ENCODE measurements around the gene VWF.

Gene VWF

DNA sequence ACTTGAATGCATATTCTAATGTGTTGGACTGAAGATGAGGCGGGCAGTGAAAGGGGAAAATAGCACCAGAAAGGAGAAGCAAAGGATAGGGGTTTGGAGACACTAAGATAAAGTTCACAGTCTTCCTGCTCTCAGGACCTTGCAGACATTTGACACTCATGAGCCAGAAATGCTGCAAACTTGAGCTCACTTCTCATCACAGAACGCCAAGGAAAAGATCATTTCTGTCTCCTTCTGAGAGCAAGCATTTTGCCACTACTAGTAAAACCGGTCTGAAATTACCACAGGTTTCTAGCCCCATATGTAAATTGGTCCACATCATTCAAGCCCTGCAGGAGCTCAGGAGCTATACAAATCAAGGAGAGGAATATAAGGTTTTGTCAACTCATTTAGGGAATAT is 134.8 kb downstream of the VWF start:
- H3K9ac ChIP-seq (ENCODE audit: insufficient read length), result no peak overlapping the region
- TF ChIP-seq POLR2AphosphoS5 (IDR thresholded peaks at IDR 0.05; ENCODE audit: borderline replicate concordance, low read depth, low read length) (no peak), FOXP2 (optimal IDR thresholded peaks at IDR 0.05; ENCODE audit: control extremely low read depth, extremely low read length, insufficient read depth) (no peak), EZH2 (IDR thresholded peaks at IDR 0.05) (no peak)
- no peak for DNase-seq (ENCODE audit: low read depth, low spot score)

DNA sequence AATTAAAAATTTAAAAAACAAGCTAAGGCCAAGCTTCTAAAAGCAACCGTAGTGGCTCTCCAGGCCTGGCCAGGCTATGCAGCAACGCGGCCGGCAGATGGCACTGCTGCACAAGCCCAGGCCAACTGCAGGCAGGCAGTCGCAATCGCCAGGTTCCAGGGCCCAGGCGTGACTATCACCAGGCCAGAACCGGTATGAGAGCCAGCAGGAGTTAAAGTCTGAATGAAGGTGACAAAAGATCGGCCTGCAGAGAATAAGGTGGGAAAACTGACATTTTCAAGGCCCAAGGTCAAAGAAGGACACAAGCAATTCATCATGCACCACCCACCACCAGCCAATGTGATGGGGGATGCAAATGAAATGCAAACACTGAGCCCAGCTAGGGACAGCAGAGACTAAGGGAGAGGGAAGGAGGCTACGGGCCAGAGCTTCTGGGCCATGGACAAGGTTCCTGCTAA is 135.8 kb downstream of the VWF start:
- no peak overlapping the region for H3K4me3 ChIP-seq
- DNase-seq (ENCODE audit: low read depth, low spot score), result no peak

More for the DNA sequence above, 134.8 kb downstream of the VWF start:
- no peaks in the 10 kb centered on the region for H3K36me3 ChIP-seq (ENCODE audit: insufficient read depth, low read length)
- H3K9me3 ChIP-seq (ENCODE audit: low read depth, low read length), result no peaks in the 10 kb centered on the region
- no peak overlapping the region for H3K27ac ChIP-seq
- H3K4me3 ChIP-seq, result no peak overlapping the region

DNA sequence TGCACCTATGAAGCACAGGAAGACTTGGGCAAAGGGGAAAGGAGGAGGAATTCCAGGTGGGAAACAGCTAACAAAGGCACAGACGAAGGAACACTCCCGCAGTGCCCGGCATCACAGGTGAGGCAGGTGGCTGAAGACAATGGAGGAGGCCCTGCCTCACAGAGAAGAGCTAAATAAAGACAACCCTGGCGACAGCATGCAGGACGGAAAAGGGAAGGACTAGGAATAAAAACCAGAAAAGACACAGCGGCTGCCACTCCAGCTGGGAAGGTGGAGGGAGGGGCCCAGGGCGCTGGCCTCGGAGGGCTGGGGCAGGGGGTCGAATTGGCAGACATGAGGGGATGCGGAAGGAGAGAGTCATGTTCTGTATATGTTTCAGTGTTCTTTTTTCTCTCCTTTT is 136.4 kb downstream of the VWF start:
- H3K27ac ChIP-seq, result no peak overlapping the region
- DNase-seq (ENCODE audit: low read depth, low spot score), result no peak
- TF ChIP-seq FOXP2 (optimal IDR thresholded peaks at IDR 0.05; ENCODE audit: control extremely low read depth, extremely low read length, insufficient read depth) (no peak), EZH2 (IDR thresholded peaks at IDR 0.05) (no peak), POLR2AphosphoS5 (IDR thresholded peaks at IDR 0.05; ENCODE audit: borderline replicate concordance, low read depth, low read length) (no peak)
- H3K36me3 ChIP-seq (ENCODE audit: insufficient read depth, low read length), result no peaks in the 10 kb centered on the region
- no peaks in the 10 kb centered on the region for H3K9me3 ChIP-seq (ENCODE audit: low read depth, low read length)
- no peak overlapping the region for H3K9ac ChIP-seq (ENCODE audit: insufficient read length)
- H3K4me3 ChIP-seq, result no peak overlapping the region

More for the DNA sequence above, 135.8 kb downstream of the VWF start:
- TF ChIP-seq FOXP2 (optimal IDR thresholded peaks at IDR 0.05; ENCODE audit: control extremely low read depth, extremely low read length, insufficient read depth) (no peak), EZH2 (IDR thresholded peaks at IDR 0.05) (no peak)
- no peak overlapping the region for H3K9ac ChIP-seq (ENCODE audit: insufficient read length)
- H3K9me3 ChIP-seq (ENCODE audit: low read depth, low read length), result no peaks in the 10 kb centered on the region
- H3K36me3 ChIP-seq (ENCODE audit: insufficient read depth, low read length), result no peaks in the 10 kb centered on the region
- no peak overlapping the region for H3K27ac ChIP-seq

DNA sequence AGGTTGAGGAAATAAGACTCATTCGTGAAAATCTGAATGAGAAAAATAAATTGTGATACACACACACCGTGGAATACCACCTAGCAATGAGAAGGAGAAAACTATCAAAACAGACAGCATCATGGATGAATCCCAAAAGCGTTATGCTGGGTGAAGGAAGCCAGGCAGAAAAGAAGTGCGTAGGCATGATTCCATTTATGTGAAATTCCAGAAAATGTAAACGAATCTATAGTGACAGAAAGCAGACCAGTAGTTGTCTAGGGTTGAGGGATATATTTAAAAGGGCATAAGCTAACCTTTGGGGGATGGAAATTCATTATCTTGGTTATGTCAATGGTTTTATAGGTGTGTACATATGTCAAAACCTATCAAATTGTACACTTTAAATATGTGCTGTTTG is 136.9 kb downstream of the VWF start:
- no peak overlapping the region for H3K27ac ChIP-seq
- no peak overlapping the region for H3K4me3 ChIP-seq
- DNase-seq (ENCODE audit: low read depth, low spot score), result no peak
- no peaks in the 10 kb centered on the region for H3K9me3 ChIP-seq (ENCODE audit: low read depth, low read length)
- H3K36me3 ChIP-seq (ENCODE audit: insufficient read depth, low read length), result no peaks in the 10 kb centered on the region
- no peak overlapping the region for H3K9ac ChIP-seq (ENCODE audit: insufficient read length)
- TF ChIP-seq FOXP2 (optimal IDR thresholded peaks at IDR 0.05; ENCODE audit: control extremely low read depth, extremely low read length, insufficient read depth) (no peak), EZH2 (IDR thresholded peaks at IDR 0.05) (no peak), POLR2AphosphoS5 (IDR thresholded peaks at IDR 0.05; ENCODE audit: borderline replicate concordance, low read depth, low read length) (no peak)

DNA sequence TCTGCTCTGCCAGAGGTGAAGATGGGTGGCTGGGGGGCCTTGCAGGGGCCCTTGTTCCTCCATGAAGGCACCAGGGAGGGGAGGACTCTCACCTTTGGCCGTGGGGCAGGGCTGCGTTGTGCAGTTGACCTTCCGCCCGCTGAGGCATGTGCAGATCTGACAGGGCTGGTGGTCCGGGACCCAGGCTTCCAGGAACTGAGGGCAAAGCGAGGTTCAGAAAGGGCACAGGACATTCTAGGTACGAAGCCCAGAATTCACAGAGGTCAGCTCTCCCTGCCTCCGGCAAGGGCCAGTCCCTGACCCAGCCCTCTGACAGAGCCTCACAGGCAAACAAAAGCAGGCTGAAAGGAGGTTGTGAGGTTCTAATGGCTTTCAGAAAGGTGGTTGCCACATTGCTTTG is 139.0 kb downstream of the VWF start:
- H3K27ac ChIP-seq, result no peak overlapping the region
- TF ChIP-seq FOXP2 (optimal IDR thresholded peaks at IDR 0.05; ENCODE audit: control extremely low read depth, extremely low read length, insufficient read depth) (no peak), EZH2 (IDR thresholded peaks at IDR 0.05) (no peak), POLR2AphosphoS5 (IDR thresholded peaks at IDR 0.05; ENCODE audit: borderline replicate concordance, low read depth, low read length) (no peak)
- no peak overlapping the region for H3K9ac ChIP-seq (ENCODE audit: insufficient read length)
- no peaks in the 10 kb centered on the region for H3K9me3 ChIP-seq (ENCODE audit: low read depth, low read length)
- H3K4me3 ChIP-seq, result no peak overlapping the region
- DNase-seq (ENCODE audit: low read depth, low spot score), result no peak
- no peaks in the 10 kb centered on the region for H3K36me3 ChIP-seq (ENCODE audit: insufficient read depth, low read length)

DNA sequence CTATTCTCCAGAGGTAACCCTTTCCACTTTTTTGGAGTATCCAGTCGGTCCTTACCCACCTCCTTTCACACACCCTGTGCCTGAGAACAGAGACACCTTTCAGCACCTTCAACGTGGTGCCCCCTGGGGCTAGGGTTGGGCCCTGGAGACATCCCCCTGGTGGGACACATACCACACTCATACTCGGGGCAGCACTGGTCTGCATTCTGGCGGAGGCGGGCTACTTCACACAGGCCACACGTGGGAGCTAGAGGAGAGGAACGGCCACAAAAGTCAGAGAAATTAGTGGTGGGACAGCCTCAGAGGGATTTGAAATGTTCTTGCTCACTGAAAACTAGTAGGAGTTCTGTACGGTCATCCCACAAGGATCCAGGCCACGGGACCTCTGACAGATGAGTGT is 139.6 kb downstream of the VWF start:
- Histone ChIP-seq H3K4me3 (no peak overlapping the region), H3K9me3 (ENCODE audit: low read depth, low read length) (no peaks in the 10 kb centered on the region), H3K27ac (no peak overlapping the region), H3K36me3 (ENCODE audit: insufficient read depth, low read length) (no peaks in the 10 kb centered on the region), H3K9ac (ENCODE audit: insufficient read length) (no peak overlapping the region)
- TF ChIP-seq FOXP2 (optimal IDR thresholded peaks at IDR 0.05; ENCODE audit: control extremely low read depth, extremely low read length, insufficient read depth) (no peak), POLR2AphosphoS5 (IDR thresholded peaks at IDR 0.05; ENCODE audit: borderline replicate concordance, low read depth, low read length) (no peak), EZH2 (IDR thresholded peaks at IDR 0.05) (no peak)
- DNase-seq (ENCODE audit: low read depth, low spot score), result no peak

DNA sequence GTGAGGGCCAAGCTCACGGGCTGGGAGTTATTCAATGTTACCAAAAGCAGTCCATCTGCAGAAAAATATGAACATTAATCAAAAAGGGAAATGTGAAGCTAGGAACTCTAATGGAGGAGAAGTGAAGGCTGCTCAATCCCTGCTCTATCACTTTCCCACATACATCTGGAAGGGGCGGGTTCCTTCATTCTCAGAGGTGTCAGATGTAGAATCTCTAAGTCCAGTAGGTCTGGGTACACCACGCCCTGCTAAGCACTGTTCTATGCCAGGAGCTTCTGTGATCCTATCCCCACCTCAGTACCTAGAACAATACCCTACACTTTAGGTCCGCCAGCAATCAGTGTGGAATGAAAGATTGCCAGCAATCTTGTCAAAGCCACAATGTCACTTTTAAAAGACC is 142.4 kb downstream of the VWF start:
- DNase-seq (ENCODE audit: low read depth, low spot score), result no peak
- no peak for TF ChIP-seq EZH2 (IDR thresholded peaks at IDR 0.05)
- no peak for TF ChIP-seq FOXP2 (optimal IDR thresholded peaks at IDR 0.05; ENCODE audit: control extremely low read depth, extremely low read length, insufficient read depth)
- TF ChIP-seq POLR2AphosphoS5 (IDR thresholded peaks at IDR 0.05; ENCODE audit: borderline replicate concordance, low read depth, low read length), result no peak

DNA sequence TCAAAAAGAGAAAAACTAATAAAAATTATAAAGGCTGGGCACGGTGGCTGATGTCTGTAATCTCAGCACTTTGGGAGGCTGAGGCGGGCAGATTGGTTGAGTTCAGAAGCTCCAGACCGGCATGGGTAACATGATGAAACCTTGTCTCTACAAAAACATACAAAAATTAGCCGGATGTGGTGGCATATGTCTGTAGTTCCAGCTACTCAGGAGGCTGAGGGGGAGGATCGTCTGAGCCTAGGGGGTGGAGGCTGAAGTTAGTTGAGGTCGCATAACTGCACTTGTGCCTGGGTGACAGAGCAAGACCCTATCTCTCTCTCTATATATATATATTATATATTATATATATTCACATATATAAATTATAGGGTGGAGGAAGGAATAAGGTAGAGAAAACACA is 146.9 kb downstream of the VWF start:
- Histone ChIP-seq H3K4me3 (no peak overlapping the region), H3K9ac (ENCODE audit: insufficient read length) (no peak overlapping the region), H3K36me3 (ENCODE audit: insufficient read depth, low read length) (no peaks in the 10 kb centered on the region), H3K9me3 (ENCODE audit: low read depth, low read length) (no peaks in the 10 kb centered on the region), H3K27ac (no peak overlapping the region)
- no peak for DNase-seq (ENCODE audit: low read depth, low spot score)
- TF ChIP-seq EZH2 (IDR thresholded peaks at IDR 0.05), result no peak
- TF ChIP-seq POLR2AphosphoS5 (IDR thresholded peaks at IDR 0.05; ENCODE audit: borderline replicate concordance, low read depth, low read length), result no peak
- TF ChIP-seq FOXP2 (optimal IDR thresholded peaks at IDR 0.05; ENCODE audit: control extremely low read depth, extremely low read length, insufficient read depth), result no peak

More for the DNA sequence above, 142.4 kb downstream of the VWF start:
- H3K9ac ChIP-seq (ENCODE audit: insufficient read length), result no peak overlapping the region
- H3K4me3 ChIP-seq, result no peak overlapping the region
- no peaks in the 10 kb centered on the region for H3K36me3 ChIP-seq (ENCODE audit: insufficient read depth, low read length)
- no peaks in the 10 kb centered on the region for H3K9me3 ChIP-seq (ENCODE audit: low read depth, low read length)
- H3K27ac ChIP-seq, result no peak overlapping the region

DNA sequence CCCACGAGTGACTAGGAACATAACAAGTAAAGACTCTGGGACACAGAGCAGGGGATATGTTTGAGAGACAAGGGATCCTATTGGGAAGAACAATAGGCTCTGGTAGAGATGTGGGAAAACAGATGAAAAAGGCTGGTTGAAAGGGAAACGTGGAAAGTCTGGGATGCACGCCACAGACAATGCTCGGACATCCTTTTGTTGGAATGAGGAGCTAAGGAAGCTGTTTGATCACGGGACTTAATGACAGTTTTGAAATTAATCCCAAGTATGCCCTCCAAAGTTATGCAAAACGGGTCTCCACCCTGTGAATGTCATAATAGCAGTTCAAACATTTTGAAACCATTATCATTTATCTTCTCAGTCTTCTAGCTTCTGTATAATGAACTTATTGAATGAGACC is 147.8 kb downstream of the VWF start:
- Histone ChIP-seq H3K27ac (no peak overlapping the region), H3K9ac (ENCODE audit: insufficient read length) (no peak overlapping the region), H3K36me3 (ENCODE audit: insufficient read depth, low read length) (no peaks in the 10 kb centered on the region), H3K4me3 (no peak overlapping the region), H3K9me3 (ENCODE audit: low read depth, low read length) (no peaks in the 10 kb centered on the region)
- no peak for DNase-seq (ENCODE audit: low read depth, low spot score)
- TF ChIP-seq POLR2AphosphoS5 (IDR thresholded peaks at IDR 0.05; ENCODE audit: borderline replicate concordance, low read depth, low read length) (no peak), EZH2 (IDR thresholded peaks at IDR 0.05) (no peak)
